ENCODE results near the gene CPXM2.

The CPXM2 gene

GRCh38 chr10:123891144-123892071 is at the start of gene CPXM2:
TSS of gene CPXM2 (minus strand) at chr10:123891807. CDS start at chr10:123891659, 148 bp downstream.
- no peak for DNase-seq

- no peak for DNase-seq
Observed at GRCh38 chr10:123939591-123939990, 48.0 kb upstream of the CPXM2 start.

GRCh38 chr10:123938890-123939289 is 47.3 kb upstream of the CPXM2 start:
- DNase-seq, result no peak

GRCh38 chr10:123936426-123936825 is 44.8 kb upstream of the CPXM2 start:
- no peak for DNase-seq

GRCh38 chr10:123935680-123936079 is 44.1 kb upstream of the CPXM2 start:
- no peak for DNase-seq

GRCh38 chr10:123934846-123935245 is 43.2 kb upstream of the CPXM2 start:
- no peak for DNase-seq

GRCh38 chr10:123930340-123931001 is 38.9 kb upstream of the CPXM2 start:
- no peak for DNase-seq

- DNase-seq, result no peak
Observed at GRCh38 chr10:123929791-123930190, 38.2 kb upstream of the CPXM2 start.

- DNase-seq, result no peak
Observed at GRCh38 chr10:123928427-123928826, 36.8 kb upstream of the CPXM2 start.

GRCh38 chr10:123926401-123927264 is 35.0 kb upstream of the CPXM2 start:
- no peak for DNase-seq

GRCh38 chr10:123922126-123922525 is 30.5 kb upstream of the CPXM2 start:
- DNase-seq, result no peak

- DNase-seq, result no peak
Observed at GRCh38 chr10:123916775-123917174, 25.2 kb upstream of the CPXM2 start.

- no peak for DNase-seq
Observed at GRCh38 chr10:123913688-123914268, 22.2 kb upstream of the CPXM2 start.

- DNase-seq, result no peak
Observed at GRCh38 chr10:123912871-123913270, 21.3 kb upstream of the CPXM2 start.

GRCh38 chr10:123912466-123912865 is 20.9 kb upstream of the CPXM2 start:
- no peak for DNase-seq

GRCh38 chr10:123911866-123912265 is 20.3 kb upstream of the CPXM2 start:
- no peak for DNase-seq

- DNase-seq, result no peak
Observed at GRCh38 chr10:123909866-123910265, 18.3 kb upstream of the CPXM2 start.

- no peak for DNase-seq
Observed at GRCh38 chr10:123909426-123909825, 17.8 kb upstream of the CPXM2 start.

- no peak for DNase-seq
Observed at GRCh38 chr10:123908379-123908778, 16.8 kb upstream of the CPXM2 start.

- no peak for DNase-seq
Observed at GRCh38 chr10:123906884-123907652, 15.5 kb upstream of the CPXM2 start.

- DNase-seq, result no peak
Observed at GRCh38 chr10:123906296-123906695, 14.7 kb upstream of the CPXM2 start.

- no peak for DNase-seq
Observed at GRCh38 chr10:123904834-123905409, 13.3 kb upstream of the CPXM2 start.

All from AML-193 (cell line).